KMS-11 (cell line): ENCODE results near the gene RNF213.

Experiments
- H2AFZ ChIP-seq: fragments of 200-600 bp; sonication (generic); 2 replicates; pipeline ENCODE4 v1.6.1; 2016; ENCODE audit warnings: antibody characterized with exemption, mixed run types, low read depth
- H3K27ac ChIP-seq: fragments of 200-600 bp; sonication (generic); 2 replicates; pipeline ENCODE4 v1.6.1; 2016; ENCODE audit warnings: mild to moderate bottlenecking, mixed run types
- H3K27me3 ChIP-seq: fragments of 200-600 bp; sonication (generic); 2 replicates; pipeline ENCODE4 v1.6.1; 2017; ENCODE audit warnings: mild to moderate bottlenecking, low read depth, mixed run types, moderate library complexity; ENCODE audit not compliant: insufficient read depth
- H3K36me3 ChIP-seq: fragments of 200-600 bp; sonication (generic); 2 replicates; pipeline ENCODE4 v1.6.1; 2017; ENCODE audit warnings: mild to moderate bottlenecking, mixed run types; ENCODE audit not compliant: insufficient read depth
- H3K4me1 ChIP-seq: fragments of 200-600 bp; sonication (generic); 2 replicates; pipeline ENCODE4 v1.6.1; 2016; ENCODE audit warnings: mild to moderate bottlenecking, low read depth, mixed run types; ENCODE audit not compliant: poor library complexity, severe bottlenecking
- H3K4me2 ChIP-seq: fragments of 200-600 bp; sonication (generic); 2 replicates; pipeline ENCODE4 v1.7.0; 2016; ENCODE audit warnings: mild to moderate bottlenecking, mixed run types
- H3K4me3 ChIP-seq: fragments of 200-600 bp; sonication (generic); IDR thresholded peaks from 2 replicates; pipeline ENCODE4 v1.6.1; 2017; ENCODE audit warnings: low read depth, low read length, mixed read lengths; ENCODE audit not compliant: insufficient read depth
- H3K79me2 ChIP-seq: fragments of 200-600 bp; sonication (generic); 2 replicates; pipeline ENCODE4 v1.6.1; 2016; ENCODE audit warnings: low read depth, mixed run types; ENCODE audit not compliant: insufficient read depth
- H3K9ac ChIP-seq: fragments of 200-600 bp; sonication (generic); 2 replicates; pipeline ENCODE4 v1.6.1; 2016; ENCODE audit warnings: mild to moderate bottlenecking, mixed run types
- H4K20me1 ChIP-seq: fragments of 200-600 bp; sonication (generic); 2 replicates; pipeline ENCODE4 v1.6.1; 2016; ENCODE audit warnings: mild to moderate bottlenecking, mixed run types; ENCODE audit not compliant: insufficient read depth
- TF ChIP-seq, protein P1 (sequence below): fragments of 200-600 bp; sonication (generic); conservative IDR thresholded peaks from 2 replicates; pipeline ENCODE4 v1.6.1; 2017; ENCODE audit warnings: low read depth, mild to moderate bottlenecking, antibody characterized with exemption, low read length, moderate library complexity, mixed read lengths

The RNF213 gene

GRCh38 chr17:80284631-80285030, 24.0 kb downstream of the RNF213 start:
- no peak overlapping the region for H3K4me2 ChIP-seq
- no peaks in the 10 kb centered on the region for H3K36me3 ChIP-seq
- no peaks in the 10 kb centered on the region for H4K20me1 ChIP-seq
- TF ChIP-seq, protein P1, sequence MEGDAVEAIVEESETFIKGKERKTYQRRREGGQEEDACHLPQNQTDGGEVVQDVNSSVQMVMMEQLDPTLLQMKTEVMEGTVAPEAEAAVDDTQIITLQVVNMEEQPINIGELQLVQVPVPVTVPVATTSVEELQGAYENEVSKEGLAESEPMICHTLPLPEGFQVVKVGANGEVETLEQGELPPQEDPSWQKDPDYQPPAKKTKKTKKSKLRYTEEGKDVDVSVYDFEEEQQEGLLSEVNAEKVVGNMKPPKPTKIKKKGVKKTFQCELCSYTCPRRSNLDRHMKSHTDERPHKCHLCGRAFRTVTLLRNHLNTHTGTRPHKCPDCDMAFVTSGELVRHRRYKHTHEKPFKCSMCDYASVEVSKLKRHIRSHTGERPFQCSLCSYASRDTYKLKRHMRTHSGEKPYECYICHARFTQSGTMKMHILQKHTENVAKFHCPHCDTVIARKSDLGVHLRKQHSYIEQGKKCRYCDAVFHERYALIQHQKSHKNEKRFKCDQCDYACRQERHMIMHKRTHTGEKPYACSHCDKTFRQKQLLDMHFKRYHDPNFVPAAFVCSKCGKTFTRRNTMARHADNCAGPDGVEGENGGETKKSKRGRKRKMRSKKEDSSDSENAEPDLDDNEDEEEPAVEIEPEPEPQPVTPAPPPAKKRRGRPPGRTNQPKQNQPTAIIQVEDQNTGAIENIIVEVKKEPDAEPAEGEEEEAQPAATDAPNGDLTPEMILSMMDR: 0 out of 2 replicates have a peak, but pooled peaks have one; percentile 14
- no peaks in the 10 kb centered on the region for H3K79me2 ChIP-seq
- H3K27ac ChIP-seq: no peak overlapping the region
- H2AFZ ChIP-seq: no peak overlapping the region
- no peaks in the 10 kb centered on the region for H3K4me1 ChIP-seq
- no peak overlapping the region for H3K4me3 ChIP-seq
- H3K27me3 ChIP-seq: no peaks in the 10 kb centered on the region
- no peak overlapping the region for H3K9ac ChIP-seq

DNA sequence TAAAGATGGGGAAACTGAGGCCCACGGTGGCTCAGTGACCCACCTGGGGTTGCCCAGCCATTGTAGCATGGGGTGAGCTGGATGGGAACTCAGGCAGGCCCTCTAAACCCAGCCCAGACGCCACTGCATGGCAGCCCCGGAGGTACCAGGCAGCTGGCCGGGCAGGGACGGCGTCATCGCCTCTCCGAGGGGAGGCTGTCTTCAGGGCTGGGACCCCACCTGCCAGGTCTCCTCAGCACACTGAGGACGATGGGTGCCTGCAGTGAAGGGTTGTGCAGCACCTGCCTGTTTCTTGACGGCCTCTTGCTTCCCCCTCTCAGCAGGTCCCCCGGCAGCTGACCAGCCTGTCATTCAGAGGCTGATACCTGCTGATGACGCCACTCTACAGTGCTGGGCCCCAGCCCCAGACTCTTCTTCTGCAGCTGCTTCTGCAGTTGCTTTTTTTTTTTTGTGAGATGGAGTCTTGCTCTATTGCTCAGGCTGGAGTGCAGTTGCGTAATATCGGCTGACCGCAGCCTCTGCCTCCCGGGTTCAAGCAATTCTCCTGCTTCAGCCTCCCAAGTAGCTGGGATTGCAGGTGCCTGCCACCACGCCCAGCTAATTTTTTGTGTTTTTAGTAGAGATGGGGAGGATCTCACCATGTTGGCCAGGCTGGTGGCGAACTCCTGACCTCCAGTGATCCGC, 24.7 kb downstream of the RNF213 start:
- no peak overlapping the region for H3K4me2 ChIP-seq
- H3K4me3 ChIP-seq: no peak overlapping the region
- H3K36me3 ChIP-seq: no peaks in the 10 kb centered on the region; the same call in 1 of the 2 replicates
- H4K20me1 ChIP-seq: no peaks in the 10 kb centered on the region
- H3K79me2 ChIP-seq: no peaks in the 10 kb centered on the region
- H2AFZ ChIP-seq: no peak overlapping the region
- no peaks in the 10 kb centered on the region for H3K27me3 ChIP-seq
- H3K9ac ChIP-seq: no peak overlapping the region
- no peaks in the 10 kb centered on the region for H3K4me1 ChIP-seq
- no peak overlapping the region for H3K27ac ChIP-seq
- TF ChIP-seq, protein P1: no peak

GRCh38 chr17:80286638-80286960, 25.9 kb downstream of the RNF213 start:
- Histone ChIP-seq H3K4me2 (no peak overlapping the region), H3K27me3 (no peaks in the 10 kb centered on the region), H3K27ac (no peak overlapping the region), H3K9ac (no peak overlapping the region), H3K36me3 (no peaks in the 10 kb centered on the region; the same call in 1 of the 2 replicates), H2AFZ (no peak overlapping the region), H4K20me1 (no peaks in the 10 kb centered on the region), H3K79me2 (no peaks in the 10 kb centered on the region), H3K4me1 (no peaks in the 10 kb centered on the region), H3K4me3 (no peak overlapping the region)
- TF ChIP-seq, protein P1: no peak

DNA sequence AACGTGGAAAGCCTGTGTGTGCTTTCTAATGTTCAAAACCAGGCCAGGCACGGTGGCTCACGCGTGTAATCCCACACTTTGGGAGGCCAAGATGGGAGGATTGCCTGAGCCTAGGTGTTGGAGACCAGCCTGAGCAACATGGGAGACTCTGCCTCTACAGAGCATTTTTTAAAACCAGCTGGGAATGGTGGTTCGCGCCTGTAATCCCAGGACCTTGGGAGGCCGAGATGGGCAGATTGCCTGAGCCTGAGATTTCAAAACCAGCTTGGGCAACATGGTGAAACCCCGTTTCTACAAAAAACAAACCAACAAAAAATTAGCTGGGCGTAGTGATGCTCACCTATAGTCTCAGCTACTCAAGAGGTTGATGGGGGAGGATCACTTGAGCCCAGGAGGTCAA, 26.4 kb downstream of the RNF213 start:
- Histone ChIP-seq H3K36me3 (no peaks in the 10 kb centered on the region; the same call in 1 of the 2 replicates), H3K4me3 (no peak overlapping the region), H2AFZ (no peak overlapping the region), H3K4me1 (no peaks in the 10 kb centered on the region), H3K9ac (no peak overlapping the region), H3K27ac (no peak overlapping the region), H3K4me2 (no peak overlapping the region), H4K20me1 (no peaks in the 10 kb centered on the region), H3K79me2 (no peaks in the 10 kb centered on the region), H3K27me3 (no peaks in the 10 kb centered on the region)
- TF ChIP-seq, protein P1: no peak
